Measurements from ENCODE around the gene CTNNBL1. TPM values are rescaled to one million over a fixed set of nuclear protein-coding genes. Genes with fewer than 3 reads are reported as not detected.

Gene CTNNBL1, protein sequence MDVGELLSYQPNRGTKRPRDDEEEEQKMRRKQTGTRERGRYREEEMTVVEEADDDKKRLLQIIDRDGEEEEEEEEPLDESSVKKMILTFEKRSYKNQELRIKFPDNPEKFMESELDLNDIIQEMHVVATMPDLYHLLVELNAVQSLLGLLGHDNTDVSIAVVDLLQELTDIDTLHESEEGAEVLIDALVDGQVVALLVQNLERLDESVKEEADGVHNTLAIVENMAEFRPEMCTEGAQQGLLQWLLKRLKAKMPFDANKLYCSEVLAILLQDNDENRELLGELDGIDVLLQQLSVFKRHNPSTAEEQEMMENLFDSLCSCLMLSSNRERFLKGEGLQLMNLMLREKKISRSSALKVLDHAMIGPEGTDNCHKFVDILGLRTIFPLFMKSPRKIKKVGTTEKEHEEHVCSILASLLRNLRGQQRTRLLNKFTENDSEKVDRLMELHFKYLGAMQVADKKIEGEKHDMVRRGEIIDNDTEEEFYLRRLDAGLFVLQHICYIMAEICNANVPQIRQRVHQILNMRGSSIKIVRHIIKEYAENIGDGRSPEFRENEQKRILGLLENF
- 10 to 100 TPM; 43.2 to 62.2 (median 52.0) TPM for total RNA-seq
- 100 to 1,000 TPM in 1 of 2 donors, 10 to 100 TPM in 1; 42.2 to 104 TPM for polyA plus RNA-seq
- long read RNA-seq, donor 1, transcript CTNNBL1-201 (16 exons, 1,925 nt) = major isoform, 56 of 68 reads
- long read RNA-seq, donor 1, partial matches to known transcripts = 4 of 68 reads
- long read RNA-seq, donor 1, other reads (novel, unspliced or antisense) = 8 of 68 reads
- long read RNA-seq, donor 2, transcript CTNNBL1-201 (16 exons, 1,925 nt) = major isoform, 50 of 66 reads
- long read RNA-seq, donor 2, partial matches to known transcripts = 8 of 66 reads
- long read RNA-seq, donor 2, other reads (novel, unspliced or antisense) = 8 of 66 reads
- long read RNA-seq, donor 3, transcript CTNNBL1-201 (16 exons, 1,925 nt) = major isoform, 129 of 151 reads
- long read RNA-seq, donor 3, partial matches to known transcripts = 11 of 151 reads
- long read RNA-seq, donor 3, other reads (novel, unspliced or antisense) = 11 of 151 reads

DNA sequence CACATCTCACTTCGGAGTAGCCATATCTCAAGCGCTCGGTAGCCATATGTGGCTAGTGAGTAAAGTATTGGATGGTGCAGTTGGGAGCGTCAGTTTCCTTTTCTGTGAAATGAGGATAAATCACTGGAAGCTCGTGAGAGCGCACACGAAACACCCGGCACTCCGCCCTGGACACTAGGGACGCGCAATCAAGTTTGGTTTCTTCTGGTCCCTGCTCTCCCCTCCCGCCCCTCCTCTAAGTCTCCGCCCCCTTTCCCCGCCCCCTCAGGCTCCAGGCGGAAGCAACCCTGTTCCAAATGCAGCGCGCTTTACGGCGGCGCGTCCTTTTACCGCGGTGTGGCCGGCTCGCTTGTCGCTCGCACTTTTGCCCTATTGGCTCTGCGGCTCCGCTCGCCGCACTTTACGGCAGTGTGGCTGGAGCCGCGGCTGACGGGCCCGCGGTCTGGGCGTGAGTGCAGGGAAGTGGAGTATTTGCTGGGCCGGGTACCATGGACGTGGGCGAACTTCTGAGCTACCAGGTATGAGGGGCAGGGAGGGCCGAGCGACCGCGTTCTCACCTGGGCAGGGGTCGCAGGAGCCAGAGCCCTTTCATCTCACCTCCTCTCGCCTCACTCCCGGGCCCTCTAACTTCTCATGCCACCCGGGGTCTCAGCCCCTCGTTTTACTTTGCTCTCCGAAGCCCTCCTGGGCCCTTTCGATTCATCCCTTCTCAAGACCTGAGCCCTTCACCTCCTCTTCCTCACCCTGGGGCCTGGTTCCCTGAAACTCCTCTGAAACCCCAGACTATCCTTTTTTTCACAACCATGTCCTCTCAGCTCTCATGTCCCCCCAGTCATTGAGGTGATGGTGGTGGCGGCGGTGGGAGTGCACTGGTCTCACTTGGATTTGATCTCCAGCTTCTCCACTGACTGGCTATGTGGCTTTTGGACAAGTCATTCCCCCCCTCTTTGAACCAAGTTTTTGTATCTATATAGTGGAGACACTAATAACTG lies at the start of gene CTNNBL1:
Gene CTNNBL1 (plus strand): TSS at position 396 of the 992 bp plus-strand sequence. CDS start 93 bp downstream, at position 489.
- Histone ChIP-seq H3K27me3 (peaks cover 0 to 26% (median 0%) of the 10 kb centered on the region in 7 donors), H3K4me1 (peaks cover 3 to 25% (median 19%) of the 10 kb centered on the region in 9 donors), H3K27ac (peak within 1 kb of the TSS in 8 of 10 donors; percentile 46 to 87 (median 76)), H3K4me3 (peak within 1 kb of the TSS; percentile 68 to 98 (median 84)), H3K36me3 (peaks cover 0 to 5% (median 0%) of the 10 kb centered on the region in 9 donors), H3K9me3 (no peaks in the 10 kb centered on the region)
- DNase-seq = peak; percentile 98 to 99
- TF ChIP-seq, protein P1, sequence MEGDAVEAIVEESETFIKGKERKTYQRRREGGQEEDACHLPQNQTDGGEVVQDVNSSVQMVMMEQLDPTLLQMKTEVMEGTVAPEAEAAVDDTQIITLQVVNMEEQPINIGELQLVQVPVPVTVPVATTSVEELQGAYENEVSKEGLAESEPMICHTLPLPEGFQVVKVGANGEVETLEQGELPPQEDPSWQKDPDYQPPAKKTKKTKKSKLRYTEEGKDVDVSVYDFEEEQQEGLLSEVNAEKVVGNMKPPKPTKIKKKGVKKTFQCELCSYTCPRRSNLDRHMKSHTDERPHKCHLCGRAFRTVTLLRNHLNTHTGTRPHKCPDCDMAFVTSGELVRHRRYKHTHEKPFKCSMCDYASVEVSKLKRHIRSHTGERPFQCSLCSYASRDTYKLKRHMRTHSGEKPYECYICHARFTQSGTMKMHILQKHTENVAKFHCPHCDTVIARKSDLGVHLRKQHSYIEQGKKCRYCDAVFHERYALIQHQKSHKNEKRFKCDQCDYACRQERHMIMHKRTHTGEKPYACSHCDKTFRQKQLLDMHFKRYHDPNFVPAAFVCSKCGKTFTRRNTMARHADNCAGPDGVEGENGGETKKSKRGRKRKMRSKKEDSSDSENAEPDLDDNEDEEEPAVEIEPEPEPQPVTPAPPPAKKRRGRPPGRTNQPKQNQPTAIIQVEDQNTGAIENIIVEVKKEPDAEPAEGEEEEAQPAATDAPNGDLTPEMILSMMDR (IDR thresholded peaks at IDR 0.05) = peak in 3 of 9 donors; percentile 8 to 28 (median 17)
- peak; percentile 98 to 99 (median 99) for ATAC-seq
- WGBS, 2 donors = 1% methylated on average over 54 of the region's 54 CpGs
- intact Hi-C loops (cut with DNase I) = loop anchor here in 1 of 10 donors (10.0 kb wide), 1 partner anchor 291 kb away; no protein-coding TSS in a partner anchor

DNA sequence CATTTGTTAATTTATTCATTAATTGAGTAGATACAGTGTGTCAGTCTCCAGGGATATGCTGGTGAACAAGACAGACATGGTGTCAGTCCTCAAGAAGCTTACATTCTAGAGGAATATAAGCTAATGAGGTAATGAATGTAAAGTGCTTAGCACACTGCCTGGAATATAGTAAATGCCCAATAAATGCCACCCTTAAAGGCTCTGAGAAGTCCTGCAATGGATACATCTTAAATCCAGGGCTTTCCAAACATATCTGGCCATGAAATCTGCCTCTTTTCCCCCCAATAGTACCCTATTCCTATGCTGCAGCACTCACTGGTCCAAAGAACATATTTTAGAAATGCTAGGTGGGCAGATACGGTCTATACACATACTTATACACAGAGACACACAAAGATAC lies 49.2 kb upstream of the CTNNBL1 start:
- ATAC-seq = no peak
- H3K36me3 ChIP-seq = no peaks in the 10 kb centered on the region
- H3K4me3 ChIP-seq = no peak overlapping the region
- peaks cover 0 to 13% (median 4%) of the 10 kb centered on the region in 9 donors for H3K4me1 ChIP-seq
- 88 to 90% methylated on average over 1 of the region's 1 CpG for WGBS, 2 donors
- H3K27ac ChIP-seq = no peak overlapping the region
- H3K9me3 ChIP-seq = no peaks in the 10 kb centered on the region
- DNase-seq = no peak
- intact Hi-C loops (cut with DNase I) = no loop called here
- TF ChIP-seq, protein P1 (IDR thresholded peaks at IDR 0.05) = no peak
- peaks cover 4 to 49% (median 24%) of the 10 kb centered on the region in 7 donors for H3K27me3 ChIP-seq

DNA sequence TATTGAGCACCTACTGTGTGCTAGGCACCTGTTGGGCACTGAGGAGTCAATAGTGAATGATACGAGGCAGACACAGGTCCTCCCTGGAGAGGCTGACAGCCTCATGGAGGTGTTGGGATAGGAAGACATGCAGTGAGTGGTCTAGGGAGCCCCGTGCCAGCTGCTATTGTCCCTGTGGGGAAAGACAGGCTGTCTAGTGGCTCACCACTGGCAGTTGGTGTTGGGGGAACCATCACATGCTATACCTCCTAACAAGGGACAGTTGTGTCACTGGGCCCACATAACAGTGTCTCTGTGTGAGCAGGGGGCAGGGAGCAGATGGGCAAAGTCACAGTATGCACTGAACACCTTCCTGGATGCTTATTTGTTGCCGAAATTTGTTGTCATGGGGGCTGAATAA lies 45.9 kb upstream of the CTNNBL1 start:
- Histone ChIP-seq H3K27ac (no peak overlapping the region), H3K4me1 (peaks cover 0 to 17% (median 7%) of the 10 kb centered on the region in 9 donors), H3K4me3 (no peak overlapping the region), H3K9me3 (no peaks in the 10 kb centered on the region), H3K27me3 (peaks cover 0 to 21% (median 10%) of the 10 kb centered on the region in 7 donors), H3K36me3 (no peaks in the 10 kb centered on the region)
- ATAC-seq (no peak), DNase-seq (no peak)
- intact Hi-C loops (cut with DNase I) = no loop called here
- TF ChIP-seq, protein P1 (IDR thresholded peaks at IDR 0.05) = no peak
- WGBS, 2 donors = 74 to 82% methylated on average over 3 of the region's 3 CpGs

All from heart right ventricle (tissue), 16 donors.